ENCODE measurements around the gene PXK. TPM values are rescaled to one million over a fixed set of nuclear protein-coding genes. Genes with fewer than 3 reads are reported as not detected.

PXK gene
- total RNA-seq (10 to 100 TPM; 11.3 to 14.0 TPM), polyA plus RNA-seq (10 to 100 TPM in 1 of 2 donors, 1 to 10 TPM in 1; 6.0 to 15.9 TPM)

GRCh38 chr3:58332575-58333188, at the start of gene PXK:
TSS of gene PXK (plus strand) at chr3:58332892. CDS start at chr3:58332989, 97 bp downstream.
- H3K4me1 ChIP-seq (ENCODE audit: control insufficient read depth in 4 of 4, insufficient read depth in 4 of 4, low read length in 3 of 4): peaks cover 12 to 26% (median 19%) of the 10 kb centered on the region in 4 donors
- no peaks in the 10 kb centered on the region for H3K9me3 ChIP-seq (ENCODE audit: control insufficient read depth in 4 of 4, low read length in 3 of 4)
- WGBS: under 1% methylated on average over 79 of the region's 79 CpGs
- TF ChIP-seq SP1 (IDR thresholded peaks at IDR 0.05) (no peak), HNF4A (conservative IDR thresholded peaks at IDR 0.05) (no peak), RAD21 (IDR thresholded peaks at IDR 0.05) (peak in 1 of 2 donors; percentile 31)
- peak within 1 kb of the TSS; percentile 30 to 58 for H3K27ac ChIP-seq (ENCODE audit: low read depth in 1 of 2, low read length in 2 of 2)
- H3K36me3 ChIP-seq (ENCODE audit: control insufficient read depth in 4 of 4, insufficient read depth in 3 of 4, low read depth in 1 of 4, low read length in 3 of 4): no peaks in the 10 kb centered on the region
- no peaks in the 10 kb centered on the region for H3K27me3 ChIP-seq (ENCODE audit: control insufficient read depth in 4 of 4, insufficient read depth in 4 of 4, low read length in 3 of 4)
- peak within 1 kb of the TSS; percentile 73 to 100 (median 86) for H3K4me3 ChIP-seq (ENCODE audit: low read depth in 1 of 3, low read length in 3 of 3)
- H3K9ac ChIP-seq (ENCODE audit: low read depth in 1 of 2, low read length in 2 of 2): peak within 1 kb of the TSS; percentile 50 to 56
- DNase-seq (ENCODE audit: low spot score): peak; percentile 83

GRCh38 chr3:58285334-58285733, 47.4 kb upstream of the PXK start:
- no peak overlapping the region for H3K4me3 ChIP-seq (ENCODE audit: low read depth in 1 of 3, low read length in 3 of 3)
- TF ChIP-seq ZBTB33 (IDR thresholded peaks at IDR 0.05) (no peak), SP1 (IDR thresholded peaks at IDR 0.05) (no peak), REST (IDR thresholded peaks at IDR 0.05) (no peak), EGR1 (IDR thresholded peaks at IDR 0.05; ENCODE audit: low read depth in 2 of 2) (no peak), RXRA (IDR thresholded peaks at IDR 0.05) (no peak), CTCF (IDR thresholded peaks at IDR 0.05; ENCODE audit: low read depth, low read length, missing input control) (no peak), TAF1 (conservative IDR thresholded peaks at IDR 0.05) (no peak), MAX (IDR thresholded peaks at IDR 0.05) (no peak), FOXA1 (IDR thresholded peaks at IDR 0.05) (no peak), HNF4A (conservative IDR thresholded peaks at IDR 0.05) (no peak), JUND (IDR thresholded peaks at IDR 0.05) (no peak), NR2F2 (IDR thresholded peaks at IDR 0.05) (no peak)
- no peak for DNase-seq (ENCODE audit: low spot score)
- H3K4me1 ChIP-seq (ENCODE audit: control insufficient read depth in 4 of 4, insufficient read depth in 4 of 4, low read length in 3 of 4): no peaks in the 10 kb centered on the region
- H3K27me3 ChIP-seq (ENCODE audit: control insufficient read depth in 4 of 4, insufficient read depth in 4 of 4, low read length in 3 of 4): no peaks in the 10 kb centered on the region
- H3K9ac ChIP-seq (ENCODE audit: low read depth in 1 of 2, low read length in 2 of 2): no peak overlapping the region
- H3K36me3 ChIP-seq (ENCODE audit: control insufficient read depth in 4 of 4, insufficient read depth in 3 of 4, low read depth in 1 of 4, low read length in 3 of 4): peaks cover 13 to 41% (median 29%) of the 10 kb centered on the region in 4 donors
- 91% methylated on average over 7 of the region's 7 CpGs for WGBS
- no peaks in the 10 kb centered on the region for H3K9me3 ChIP-seq (ENCODE audit: control insufficient read depth in 4 of 4, low read length in 3 of 4)
- H3K27ac ChIP-seq (ENCODE audit: low read depth in 1 of 2, low read length in 2 of 2): no peak overlapping the region
